SKM-1 treated with dmso at 0.1 percent for 144 hours (cell line): ENCODE results near the gene MMP14.
A peak's percentile ranks its signal among the peaks of the same experiment; 100 is the strongest.
"Not testable (repeated sequence)": the region's sequence is repeated elsewhere in the genome, so short reads cannot be mapped to it uniquely, and the experiment has no call there.

Source experiments
- DNase-seq: peaks from one replicate; lab custom pipeline; 2025; ENCODE audit not compliant: unreplicated experiment; lab: John Stamatoyannopoulos, UW

The MMP14 gene

DNA sequence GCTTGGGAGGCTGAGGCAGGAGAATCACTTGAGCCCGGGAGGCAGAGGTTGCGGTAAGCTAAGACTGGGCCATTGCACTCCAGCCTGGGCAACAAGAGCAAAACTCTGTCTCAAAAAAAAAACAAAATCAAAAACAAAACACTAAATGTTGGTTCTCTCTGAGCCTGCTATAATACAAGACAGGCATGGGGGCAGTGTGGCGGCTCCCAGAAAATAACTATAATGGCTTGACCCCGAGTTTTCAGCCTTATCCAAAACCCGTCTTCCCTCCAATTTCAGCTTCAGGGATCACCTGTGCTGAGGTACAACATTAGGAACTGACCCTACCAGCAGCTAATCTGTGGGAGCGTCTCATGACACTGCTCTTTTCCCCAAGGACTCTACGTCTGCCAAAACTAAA, 22.0 kb upstream of the MMP14 start:
- no peak for DNase-seq

DNA sequence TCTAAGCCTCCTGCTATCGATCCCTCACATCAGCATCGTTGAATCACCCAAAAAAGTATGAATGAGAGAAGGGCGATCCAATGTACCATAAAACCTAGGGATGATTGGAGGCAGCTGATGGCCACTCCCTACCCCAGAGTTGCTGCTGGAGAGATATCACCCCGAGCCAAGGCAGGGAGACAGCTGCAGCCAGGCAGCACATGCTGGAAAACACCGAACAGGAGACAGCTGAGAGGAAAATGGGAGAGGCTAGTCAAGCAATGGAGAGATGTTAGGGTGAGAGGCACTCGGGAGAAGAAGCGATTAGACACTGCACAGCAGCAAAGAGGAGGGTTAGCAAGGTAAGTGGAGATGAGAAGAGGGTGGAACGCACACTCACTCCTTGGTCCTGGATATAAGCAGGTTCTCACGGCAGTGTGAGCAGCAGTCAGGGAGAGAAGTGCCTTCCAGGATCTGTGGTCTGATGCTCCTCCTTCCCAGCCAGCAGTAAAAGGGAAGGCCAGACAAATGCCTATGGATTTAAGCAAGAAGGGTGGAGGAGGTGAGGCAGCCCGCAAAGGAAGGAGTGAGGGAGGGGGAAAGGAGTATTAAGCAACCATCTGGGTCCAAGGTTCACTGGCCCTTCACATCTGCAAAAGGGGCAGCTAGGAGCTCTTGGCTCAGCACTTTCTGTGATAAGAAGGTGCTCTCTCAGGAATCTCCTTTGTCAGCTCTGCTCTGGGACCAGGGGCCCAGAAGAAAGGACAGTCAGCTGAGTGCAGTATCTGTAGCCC, 21.3 kb upstream of the MMP14 start, which contains the start of gene SLC7A7:
Gene SLC7A7 (minus strand): TSS at position 495 of the 773 bp plus-strand sequence. CDS start 2,037 bp downstream, outside the sequence.
- no peak for DNase-seq

DNA sequence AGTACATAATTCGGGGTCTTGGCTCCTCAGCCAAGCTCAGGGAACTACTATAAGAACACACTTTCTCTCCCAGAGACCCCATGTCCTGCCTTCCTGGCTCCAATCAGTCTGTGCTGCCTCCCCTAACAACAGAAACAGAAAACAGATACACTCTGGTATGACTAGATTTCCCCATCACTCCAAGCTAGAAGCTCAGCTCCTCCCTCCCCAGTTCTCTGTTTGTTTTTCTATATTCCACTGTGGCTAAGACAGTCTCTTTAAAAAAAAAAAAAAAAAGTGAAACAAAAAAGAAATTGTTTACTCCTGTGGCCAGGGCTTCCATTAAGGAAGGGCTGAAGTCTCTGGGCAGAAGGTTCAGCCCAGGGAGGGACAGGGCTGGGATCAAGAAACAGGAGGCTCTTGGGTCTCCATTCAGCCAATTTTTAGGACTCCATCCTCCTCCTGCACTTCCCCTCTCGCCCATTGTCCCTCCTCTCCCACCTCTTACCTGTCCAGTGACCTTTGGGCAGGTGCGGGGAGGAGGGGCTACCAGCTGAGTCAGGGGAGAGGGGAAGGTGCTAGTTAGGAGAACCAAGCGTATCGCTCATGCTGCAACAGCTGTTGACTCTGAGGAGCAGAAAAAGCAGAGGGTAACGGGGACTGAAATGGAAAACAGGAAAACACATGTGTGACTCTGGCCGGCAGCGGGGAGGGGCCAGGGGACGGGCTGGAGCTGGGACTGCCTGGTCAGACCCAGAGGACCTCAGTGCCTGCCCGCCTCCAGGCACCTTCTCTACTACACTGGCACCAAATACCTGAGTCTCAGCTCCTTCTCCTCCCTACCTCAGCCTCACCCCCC, 17.0 kb upstream of the MMP14 start:
- DNase-seq, result no peak

DNA sequence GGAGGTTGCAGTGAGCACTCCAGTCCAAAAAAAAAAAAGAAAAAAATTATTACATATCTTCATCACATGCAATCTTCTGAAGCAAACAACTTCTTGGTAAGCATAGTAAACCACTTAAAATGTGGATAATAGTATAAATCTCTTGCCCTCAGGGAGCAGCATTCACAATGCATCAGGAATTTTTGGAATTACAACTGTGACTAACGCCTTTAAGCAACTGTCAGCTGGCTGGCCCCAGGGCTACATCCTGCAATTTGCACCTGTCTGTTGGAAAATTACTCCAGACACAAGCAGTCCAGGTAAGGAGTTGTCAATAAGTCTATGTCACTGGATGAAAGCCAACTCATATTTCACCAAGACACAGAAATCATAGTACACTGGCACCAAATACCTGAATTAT, 15.7 kb upstream of the MMP14 start:
- DNase-seq, result no peak

DNA sequence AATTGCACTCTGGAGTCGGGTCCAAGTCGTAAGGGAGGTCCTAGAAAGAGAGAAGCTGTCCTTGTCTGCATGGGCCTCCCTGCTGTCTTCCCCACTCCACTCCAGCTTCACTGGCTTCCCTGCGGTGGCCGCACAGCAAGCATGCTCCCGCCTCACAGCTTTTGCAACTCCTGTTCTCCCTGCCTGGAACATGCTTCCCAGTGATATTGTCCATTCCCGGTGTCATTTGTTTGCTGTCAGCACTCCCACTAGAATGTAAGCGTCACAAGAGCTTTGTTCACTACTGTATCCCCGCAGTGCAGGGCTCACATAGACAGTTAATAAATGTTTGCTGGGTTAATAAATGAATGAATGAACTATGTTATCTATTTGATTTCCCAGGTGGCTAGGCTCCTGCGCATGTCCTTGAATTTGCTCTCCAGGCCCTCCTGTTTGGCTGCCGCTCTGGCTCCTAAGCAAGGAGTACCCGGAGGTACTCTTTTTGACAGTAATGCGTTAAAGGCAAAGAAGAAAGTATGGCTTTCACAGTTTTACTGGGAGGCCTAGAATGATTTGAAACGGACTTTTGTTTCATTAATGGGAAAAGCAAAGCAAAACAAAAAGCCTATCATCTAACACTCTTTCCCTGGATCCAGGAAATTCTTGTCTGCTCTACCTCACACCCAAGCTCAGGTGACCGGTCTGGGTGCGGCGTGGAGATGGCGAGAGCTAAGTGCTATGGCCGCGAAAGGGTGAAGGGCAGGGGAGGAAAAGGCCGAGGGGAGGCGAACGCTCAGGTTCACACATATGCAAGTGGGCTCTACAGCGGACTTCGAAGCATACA, 15.0 kb upstream of the MMP14 start:
- DNase-seq, result no peak

DNA sequence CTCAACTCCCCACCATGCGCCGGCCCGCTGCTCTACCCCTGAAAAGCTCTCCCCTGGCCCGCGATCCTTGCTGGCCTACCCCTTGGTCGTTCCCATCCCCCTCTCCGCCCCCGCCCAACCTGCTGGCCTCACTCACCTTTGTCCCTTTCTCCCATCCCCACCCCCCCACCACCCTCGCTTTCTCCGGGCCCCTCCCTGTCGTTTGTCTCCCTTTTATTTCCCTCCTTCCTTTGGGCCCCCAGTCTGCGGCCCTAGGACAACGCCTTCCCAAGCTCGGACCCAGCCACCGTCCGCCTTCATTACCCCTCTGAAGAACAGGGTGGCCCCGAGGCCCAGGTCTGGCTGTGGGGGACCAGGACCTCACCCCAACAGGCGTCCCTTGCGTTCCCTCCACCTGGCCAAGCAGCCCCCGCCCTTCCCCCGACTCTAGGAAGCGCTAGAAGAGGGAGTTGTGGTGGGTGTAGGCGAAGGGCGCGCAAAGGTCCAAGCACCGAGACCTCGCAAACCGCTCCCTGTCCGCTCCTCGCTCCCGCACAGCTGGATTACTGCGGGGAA, 14.3 kb upstream of the MMP14 start:
- DNase-seq, result no peak

DNA sequence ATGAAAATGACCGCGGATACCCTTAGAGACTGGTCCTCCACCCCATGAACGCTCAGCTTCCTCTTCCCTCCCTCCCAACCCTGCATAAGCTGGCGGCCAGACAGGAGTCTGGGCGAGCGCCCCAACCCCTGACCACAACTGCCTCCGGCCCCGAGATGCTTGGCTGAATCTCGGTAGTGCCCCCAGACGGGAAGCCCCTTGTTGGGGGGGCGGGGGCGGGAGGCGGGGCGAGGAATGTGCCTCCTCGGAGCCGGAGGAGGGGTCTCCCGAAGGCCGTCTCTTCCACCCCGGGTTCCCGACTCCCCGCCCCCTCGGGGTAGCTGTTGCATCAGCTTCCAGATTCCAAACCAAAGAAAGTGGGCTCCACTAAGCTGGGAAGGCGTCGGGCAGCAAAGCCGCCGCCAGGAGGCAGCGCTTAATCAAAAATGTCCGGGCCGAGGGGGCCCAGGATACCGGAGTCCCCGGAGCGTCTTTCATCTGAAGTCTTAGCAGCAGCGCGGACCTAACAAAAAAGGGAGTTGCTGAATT, 13.8 kb upstream of the MMP14 start:
- DNase-seq, result no peak

DNA sequence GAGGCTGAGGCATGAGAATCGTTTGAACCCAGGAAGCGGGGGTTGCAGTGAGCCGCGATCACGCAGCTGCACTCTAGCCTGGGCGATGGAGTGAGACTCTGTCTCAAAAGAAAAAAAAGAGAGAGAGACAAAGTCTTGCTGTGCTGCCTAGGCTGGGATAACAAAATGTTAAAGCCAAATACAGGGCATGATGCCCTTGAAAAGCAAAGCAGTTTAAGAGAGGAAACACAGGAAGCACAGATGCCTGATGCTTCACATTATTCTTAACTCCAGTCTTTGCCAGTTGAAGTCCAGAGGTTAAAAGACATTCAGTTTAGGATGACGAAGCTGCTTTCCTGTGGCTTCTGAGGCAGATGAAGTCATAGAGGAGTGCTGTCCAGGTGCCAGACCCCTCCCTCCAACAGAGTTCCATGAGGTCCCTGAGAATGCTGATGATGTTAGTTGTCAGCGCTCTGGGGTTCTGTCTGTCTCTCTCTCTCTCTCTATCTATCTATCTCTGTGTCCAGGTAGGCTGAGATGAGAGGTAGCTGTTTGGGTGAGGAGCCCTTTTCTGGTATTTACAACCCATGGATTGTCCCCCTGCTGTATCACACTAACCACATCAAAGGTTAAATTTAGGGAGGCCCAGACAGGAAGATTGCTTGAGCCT, 11.6 kb upstream of the MMP14 start:
- DNase-seq, result no peak

DNA sequence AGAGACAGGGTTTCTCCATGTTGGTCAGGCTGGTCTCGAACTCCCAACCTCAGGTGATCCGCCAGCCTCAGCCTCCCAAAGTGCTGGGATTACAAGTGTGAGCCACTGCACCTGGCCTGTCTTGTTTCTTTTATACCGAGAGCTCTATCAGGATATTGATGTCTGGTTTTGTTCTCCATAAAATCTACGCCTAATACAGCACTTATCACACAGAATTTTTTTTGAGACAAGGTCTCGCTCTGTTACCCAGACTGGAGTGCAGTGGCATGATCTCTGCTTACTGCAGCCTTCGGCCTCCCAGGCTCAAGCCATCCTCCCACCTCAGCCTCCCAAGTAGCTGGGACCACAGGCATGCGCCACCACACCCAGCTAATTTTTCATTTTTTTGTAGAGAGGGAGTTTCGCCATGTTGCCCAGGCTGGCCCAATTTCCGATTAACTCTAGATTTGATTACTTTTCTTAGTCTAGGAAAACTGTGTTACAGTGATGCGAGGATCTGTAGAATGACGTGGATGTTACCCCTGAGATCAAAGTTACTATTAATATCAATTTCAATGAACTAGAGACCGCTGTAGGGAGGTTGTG, 7.2 kb upstream of the MMP14 start:
- DNase-seq, result not testable (repeated sequence)

DNA sequence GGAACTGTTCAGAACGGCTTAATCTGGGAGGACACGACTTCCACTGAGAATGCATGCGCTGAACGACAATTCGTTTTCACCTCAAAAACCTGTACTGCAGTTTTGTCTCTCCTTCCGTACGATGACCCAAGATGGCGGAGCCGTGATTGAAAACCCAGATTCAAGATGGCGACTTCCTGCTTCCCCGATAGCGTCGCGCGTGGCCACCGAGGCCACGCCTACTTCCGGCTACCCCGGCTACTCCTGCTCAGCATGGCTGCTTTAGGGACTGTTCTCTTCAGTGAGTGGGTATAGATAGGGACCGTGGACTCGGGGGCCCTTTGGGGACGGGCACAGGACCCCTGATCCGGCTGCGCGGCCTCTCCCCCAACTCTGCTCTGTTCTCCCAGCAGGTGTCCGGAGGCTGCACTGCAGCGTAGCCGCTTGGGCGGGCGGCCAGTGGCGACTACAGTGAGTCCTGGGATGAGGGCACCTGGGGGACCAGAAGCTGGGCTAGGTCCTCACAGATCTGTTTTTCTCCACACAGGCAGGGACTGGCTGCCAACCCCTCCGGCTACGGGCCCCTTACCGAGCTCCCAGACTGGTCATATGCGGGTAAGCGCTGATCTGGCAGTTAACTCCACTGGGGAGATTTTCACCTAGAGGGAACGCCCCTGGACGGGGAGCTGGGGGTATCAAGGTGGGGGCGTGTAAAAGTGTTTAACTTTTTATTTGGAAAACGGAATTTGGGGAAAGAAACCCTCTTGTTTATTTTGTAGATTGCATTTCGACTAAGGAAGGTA, 6.5 kb upstream of the MMP14 start, which contains the start of gene MRPL52:
Gene MRPL52 (plus strand): TSS at position 227 of the 782 bp plus-strand sequence. CDS start 26 bp downstream, at position 253.
- peak; percentile 46 for DNase-seq

DNA sequence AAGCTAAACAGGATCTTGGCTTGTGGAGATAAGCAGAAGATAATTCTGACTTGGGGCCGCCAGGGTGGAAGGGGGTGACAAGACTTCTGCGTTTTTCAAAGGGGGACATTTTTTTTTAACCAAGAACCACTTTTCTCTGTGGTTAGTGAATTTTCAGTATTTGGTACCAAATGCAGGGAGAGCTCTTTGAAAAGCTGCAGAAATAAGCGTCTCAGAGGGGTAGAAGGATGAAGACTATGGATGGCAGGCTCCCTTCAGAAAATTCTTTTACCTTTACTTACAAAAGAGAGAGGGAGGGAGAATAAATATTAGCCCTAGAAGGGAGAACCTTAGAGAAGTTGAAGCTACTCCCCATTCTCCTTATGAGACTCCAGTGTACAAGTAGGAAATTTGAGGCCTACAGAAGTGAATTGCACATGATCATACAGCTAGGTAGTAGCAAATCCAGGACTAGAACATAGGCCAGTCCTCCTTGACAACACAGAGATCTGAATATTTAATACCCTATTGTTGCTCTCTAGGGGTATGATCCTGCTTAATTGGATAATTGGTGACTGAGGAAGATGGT, 5.9 kb upstream of the MMP14 start:
- no peak for DNase-seq

DNA sequence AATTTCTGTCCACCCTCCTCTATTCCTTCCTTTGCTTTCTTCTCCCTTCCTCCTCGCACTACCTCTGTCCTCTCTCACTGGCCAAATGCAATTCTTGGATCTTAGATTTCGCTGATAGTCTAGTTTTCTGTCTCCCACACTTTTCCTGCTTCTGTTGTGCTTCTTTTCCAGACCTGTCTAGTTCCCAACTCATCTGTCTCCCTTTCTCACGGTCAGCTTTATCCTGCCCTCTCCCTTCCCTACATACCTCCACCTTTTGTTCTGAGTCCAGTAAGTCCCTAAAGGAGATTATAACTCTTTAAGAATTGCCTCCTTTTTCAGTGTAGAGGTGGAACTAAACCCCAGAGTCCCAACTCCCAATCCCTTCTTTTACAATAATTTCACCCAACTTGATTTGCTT, 880 bp upstream of the MMP14 start:
- DNase-seq, result no peak

DNA sequence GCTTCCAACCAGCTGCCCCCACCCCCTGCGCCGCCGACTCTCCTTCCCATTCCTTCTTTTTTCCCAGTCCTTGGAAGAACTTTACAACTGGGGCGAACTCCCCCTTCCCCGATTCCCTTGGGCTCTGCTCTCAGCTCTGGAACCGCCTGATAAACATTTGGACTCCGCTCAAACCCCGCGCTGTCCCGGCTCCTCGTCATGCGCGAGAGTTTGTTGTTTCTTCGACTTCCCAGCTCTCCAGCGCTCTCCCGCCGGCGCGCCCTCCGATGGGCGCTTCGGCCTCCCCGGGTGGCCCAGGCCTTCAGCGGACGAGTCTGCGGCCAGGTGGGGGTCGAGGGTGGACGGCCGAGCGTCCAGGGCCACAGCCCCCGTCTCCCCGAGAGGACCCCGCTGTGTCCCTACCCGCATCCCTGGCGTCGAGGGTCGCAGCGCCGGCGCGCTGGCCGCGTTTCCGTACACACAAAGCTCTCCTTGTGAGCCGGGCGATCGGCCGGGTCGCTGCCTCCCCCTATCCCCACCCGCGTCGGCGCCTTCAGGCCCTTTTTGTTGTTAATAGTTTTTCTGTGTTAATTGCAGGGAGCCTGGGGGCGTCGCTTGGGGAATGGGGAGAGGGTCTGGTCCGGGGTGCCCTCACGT, 847 bp downstream of the MMP14 start:
- no peak for DNase-seq

DNA sequence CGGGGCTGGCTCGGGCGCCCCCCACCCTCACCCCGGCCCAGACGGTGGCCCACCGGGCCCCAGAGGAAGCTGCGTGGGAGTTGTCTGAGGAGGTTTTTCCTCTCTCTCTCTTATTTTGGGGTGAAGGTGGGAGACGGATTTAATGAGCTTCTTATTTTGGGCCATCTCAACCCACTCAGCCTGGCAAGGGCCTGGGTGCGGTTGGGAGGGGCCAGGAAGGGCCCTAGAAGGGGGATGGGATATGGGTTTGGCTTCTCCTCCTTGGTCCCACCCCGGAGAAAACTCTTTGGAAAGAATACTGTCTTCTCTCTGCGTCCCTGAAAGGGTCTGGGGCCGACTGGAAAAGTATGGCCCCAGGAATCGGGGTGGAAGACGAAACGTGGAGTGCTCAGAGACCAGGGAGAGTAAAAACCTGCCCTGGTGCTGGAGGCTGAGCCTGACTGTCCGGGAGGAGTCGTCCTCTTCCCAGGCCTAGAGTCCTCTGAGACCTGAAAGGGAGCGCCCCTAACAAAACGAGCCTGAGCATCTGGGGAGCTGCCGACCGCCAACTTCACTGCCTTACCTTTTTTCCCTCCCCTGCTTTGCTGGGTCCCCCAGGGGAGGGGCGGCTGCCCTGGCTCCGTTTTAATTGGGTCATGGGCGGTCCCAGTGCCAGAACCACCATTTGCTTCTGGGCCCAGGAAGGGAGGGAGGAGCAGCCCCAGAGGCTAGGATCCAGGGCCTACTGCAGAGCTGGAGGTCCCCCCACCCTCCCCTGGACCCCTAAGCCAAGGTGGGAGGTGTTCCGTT, 1.6 kb downstream of the MMP14 start:
- no peak for DNase-seq

DNA sequence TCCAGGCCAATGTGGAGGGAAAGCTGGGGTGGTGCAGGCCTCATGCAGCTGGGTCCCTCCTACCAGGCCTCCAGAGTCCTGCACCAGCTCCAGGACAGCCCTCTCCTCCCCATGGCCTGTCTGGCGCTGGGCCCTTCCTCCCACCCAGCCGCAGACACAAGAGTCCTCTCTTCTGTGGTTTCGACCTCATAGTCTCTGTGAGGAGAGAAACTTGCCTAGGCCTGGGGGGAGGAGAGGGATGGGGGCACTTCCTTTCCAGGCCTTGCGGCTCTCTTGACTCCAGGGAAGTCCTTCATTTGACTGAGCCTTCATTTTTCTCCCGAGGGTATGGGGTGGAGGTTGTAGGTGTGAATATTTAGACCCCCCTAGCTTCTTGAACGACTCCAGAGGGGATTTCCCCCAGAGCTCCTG, 2.3 kb downstream of the MMP14 start:
- peak; percentile 39 for DNase-seq

DNA sequence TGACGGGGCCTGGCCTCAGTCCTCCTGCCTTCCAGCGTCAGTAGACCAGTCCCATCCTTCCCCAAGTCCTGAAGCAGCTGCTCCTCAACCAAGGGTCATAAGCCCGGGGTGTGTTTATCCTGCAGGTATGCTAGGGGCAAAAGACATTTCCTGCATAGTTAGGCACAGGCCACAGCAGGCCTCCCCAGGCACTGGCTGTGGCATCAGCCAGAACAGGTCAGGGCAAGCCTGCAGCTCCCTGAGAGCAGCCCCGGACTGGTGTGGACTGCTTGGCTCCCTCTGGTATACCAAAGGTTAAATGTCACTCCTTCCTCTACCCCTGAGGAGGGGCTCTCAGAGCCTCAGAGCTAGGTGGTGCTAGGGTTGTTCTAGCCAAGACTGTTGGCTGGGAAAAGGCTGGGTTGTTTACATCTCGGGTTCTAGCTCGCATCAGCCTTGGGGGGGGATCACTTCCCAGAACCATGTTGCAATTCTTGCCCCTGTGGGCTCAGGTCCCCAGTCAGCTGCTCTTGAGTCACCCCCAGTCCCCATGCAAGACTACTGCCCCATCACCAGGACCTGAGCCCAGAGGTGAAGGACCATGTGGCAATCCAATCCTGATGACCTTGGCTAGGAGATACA, 2.9 kb downstream of the MMP14 start:
- no peak for DNase-seq

DNA sequence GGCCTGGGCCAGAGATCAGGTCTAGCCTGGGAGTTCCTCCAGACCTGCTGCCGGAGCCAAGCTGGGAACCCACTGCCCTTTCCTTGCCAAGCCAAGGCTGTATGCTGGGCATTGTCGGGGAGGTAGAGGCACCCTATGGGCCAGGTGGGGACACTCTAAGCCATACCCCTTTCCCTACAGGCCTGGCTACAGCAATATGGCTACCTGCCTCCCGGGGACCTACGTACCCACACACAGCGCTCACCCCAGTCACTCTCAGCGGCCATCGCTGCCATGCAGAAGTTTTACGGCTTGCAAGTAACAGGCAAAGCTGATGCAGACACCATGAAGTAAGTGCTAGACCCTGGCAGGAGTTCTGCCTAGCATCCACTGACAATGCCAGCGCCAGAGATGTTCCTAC, 4.9 kb downstream of the MMP14 start:
- DNase-seq, result no peak
